K562 (cell line): ENCODE data around the gene INO80. TPM values are rescaled to one million over a fixed set of nuclear protein-coding genes. Genes with fewer than 3 reads are reported as not detected.
A peak's percentile ranks its signal among the peaks of the same experiment; 100 is the strongest.

ENCODE experiments used
- ARID1B ChIP-seq: fragments of 450-650 bp; IDR thresholded peaks from 2 replicates; pipeline ENCODE4 v1.6.1; 2016; ENCODE audit warnings: antibody characterized with exemption, mild to moderate bottlenecking, inconsistent platforms
- BCL6 ChIP-seq: fragments of 250-450 bp; sonication (Bioruptor Pico); IDR thresholded peaks from 2 replicates; pipeline ENCODE4 v1.4.0; 2020
- BCLAF1 ChIP-seq, 2 experiments: fragments of 450-650 bp in 1 of 2; IDR thresholded peaks; 2 replicates each; pipeline ENCODE4 v1.6.1; 2011 to 2017; ENCODE audit warnings: low read depth in 2 of 2, antibody characterized with exemption in 1 of 2, borderline replicate concordance in 1 of 2, low read length in 1 of 2, mild to moderate bottlenecking in 1 of 2, mixed read lengths in 1 of 2; ENCODE audit not compliant: control insufficient read depth in 1 of 2
- ELF2 ChIP-seq: fragments of 250-450 bp; sonication (Bioruptor Pico); IDR thresholded peaks from 2 replicates; pipeline ENCODE4 v1.5.0; 2021; ENCODE audit warnings: mild to moderate bottlenecking
- FUS ChIP-seq: fragments of 200-400 bp; formaldehyde crosslinking; optimal IDR thresholded peaks from 2 replicates; pipeline ENCODE3; 2017; ENCODE audit warnings: low read depth, low read length
- HDAC8 ChIP-seq: fragments of 450-650 bp; IDR thresholded peaks from 2 replicates; pipeline ENCODE4 v1.6.1; 2016; ENCODE audit warnings: mild to moderate bottlenecking, missing genetic modification characterization, moderate library complexity, missing compliant biosample characterization
- KLF6 ChIP-seq: fragments of 250-450 bp; sonication (Bioruptor Pico); IDR thresholded peaks from 2 replicates; pipeline ENCODE4 v1.4.0; 2020; ENCODE audit warnings: mild to moderate bottlenecking, moderate library complexity, borderline replicate concordance
- MAZ ChIP-seq, 2 experiments: fragments of 450-650 bp in 1 of 2; sonication (generic) in 1 of 2; formaldehyde crosslinking; IDR thresholded peaks in 1 of 2; conservative IDR thresholded peaks in 1 of 2; 2 replicates each; pipeline versions ENCODE4 v1.4.0 to v1.5.0; 2020; ENCODE audit warnings: mild to moderate bottlenecking in 1 of 2, missing genetic modification reagents in 1 of 2
- SETDB1 ChIP-seq: IDR thresholded peaks from one replicate; pipeline ENCODE4 v1.6.1; 2012; ENCODE audit warnings: low read length, control low read depth, inconsistent platforms
- SMARCA4 ChIP-seq: fragments of 450-650 bp; IDR thresholded peaks from 2 replicates; pipeline ENCODE4 v1.6.1; 2016
- ZNF134 ChIP-seq: fragments of 250-450 bp; sonication (Bioruptor Pico); conservative IDR thresholded peaks from 2 replicates; pipeline ENCODE4 v1.4.0; 2020
- ZNF175 ChIP-seq: fragments of 200-800 bp; sonication (Bioruptor generic); IDR thresholded peaks from 2 replicates; pipeline ENCODE4 v1.6.1; 2016; ENCODE audit warnings: low read depth, mild to moderate bottlenecking, missing genetic modification characterization, missing compliant biosample characterization
- ZNF232 ChIP-seq: sonication (generic); formaldehyde crosslinking; IDR thresholded peaks from 2 replicates; pipeline ENCODE4 v1.8.0; 2022; ENCODE audit warnings: mild to moderate bottlenecking, missing genetic modification reagents
- ZNF3 ChIP-seq: fragments of 250-450 bp; sonication (Bioruptor Pico); IDR thresholded peaks from 2 replicates; pipeline ENCODE4 v1.5.0; 2021; ENCODE audit warnings: mild to moderate bottlenecking, moderate library complexity
- polyA plus RNA-seq, 8 experiments: library from polyadenylated mRNA; depleted of rRNA in 4 of 8; stranded (reverse) in 5 of 8; unstranded in 3 of 8; fragments of >200 nt; fragmentation: Nextera tagmentation in 2 of 8; fragmentation: Illumina TruSeq in 1 of 8; extraction: Ambion mirVana in 2 of 8; extraction: Trizol in 1 of 8; gene quantifications; 2 replicates each; pipeline versions ENCODE4 v1.2.1 to v1.2.3, GENCODE V29; 2011 to 2014; ENCODE audit warnings: inconsistent platforms in 1 of 8, missing spikeins in 1 of 8
- total RNA-seq, 7 experiments: library from RNA; depleted of rRNA in 6 of 7; stranded (reverse); fragments of >200 nt in 6 of 7; fragmentation: Illumina TruSeq in 2 of 7; extraction: Trizol in 2 of 7; gene quantifications; 2 replicates each; pipeline versions ENCODE4 v1.2.1 to v1.2.3, GENCODE V29; 2011 to 2021; ENCODE audit warnings: low replicate concordance in 1 of 7
- TF ChIP-seq, protein P1 (sequence below): fragments of 250-450 bp; sonication (Bioruptor Pico); IDR thresholded peaks from 2 replicates; pipeline ENCODE4 v1.8.0; 2022; ENCODE audit warnings: inconsistent platforms
- TF ChIP-seq, protein P2 (sequence below): fragments of 450-650 bp; IDR thresholded peaks from 2 replicates; pipeline ENCODE4 v1.6.1; 2017; ENCODE audit warnings: antibody characterized with exemption

The INO80 gene
- total and polyA plus RNA-seq, 9 of the 15 experiments (the other 6 are each of a cell fraction or from before 2014, with no cell fraction given), result 1.1 to 25.7 (median 19.9) TPM

GRCh38 chr15:40953713-40954074 lies 162.4 kb downstream of the INO80 start (continued):
- no peak for TF ChIP-seq BCLAF1 (IDR thresholded peaks at IDR 0.05; ENCODE audit: borderline replicate concordance in 1 of 2, control insufficient read depth in 1 of 2, low read depth in 2 of 2, low read length in 1 of 2)
- TF ChIP-seq KLF6 (CRISPR knock-in tag), result no peak
- TF ChIP-seq ZNF232 (CRISPR knock-in tag), result no peak
- TF ChIP-seq, protein P1, sequence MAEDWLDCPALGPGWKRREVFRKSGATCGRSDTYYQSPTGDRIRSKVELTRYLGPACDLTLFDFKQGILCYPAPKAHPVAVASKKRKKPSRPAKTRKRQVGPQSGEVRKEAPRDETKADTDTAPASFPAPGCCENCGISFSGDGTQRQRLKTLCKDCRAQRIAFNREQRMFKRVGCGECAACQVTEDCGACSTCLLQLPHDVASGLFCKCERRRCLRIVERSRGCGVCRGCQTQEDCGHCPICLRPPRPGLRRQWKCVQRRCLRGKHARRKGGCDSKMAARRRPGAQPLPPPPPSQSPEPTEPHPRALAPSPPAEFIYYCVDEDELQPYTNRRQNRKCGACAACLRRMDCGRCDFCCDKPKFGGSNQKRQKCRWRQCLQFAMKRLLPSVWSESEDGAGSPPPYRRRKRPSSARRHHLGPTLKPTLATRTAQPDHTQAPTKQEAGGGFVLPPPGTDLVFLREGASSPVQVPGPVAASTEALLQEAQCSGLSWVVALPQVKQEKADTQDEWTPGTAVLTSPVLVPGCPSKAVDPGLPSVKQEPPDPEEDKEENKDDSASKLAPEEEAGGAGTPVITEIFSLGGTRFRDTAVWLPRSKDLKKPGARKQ (CRISPR knock-in tag), result no peak
- TF ChIP-seq ZNF134, result no peak
- no peak for TF ChIP-seq ZNF175 (CRISPR knock-in tag)
- no peak for TF ChIP-seq SMARCA4
- TF ChIP-seq SETDB1, result no peak
- TF ChIP-seq ARID1B, result 0 out of 2 replicates have a peak, but pooled peaks have one; percentile 16
- TF ChIP-seq HDAC8 (tag), result no peak
- no peak for TF ChIP-seq FUS
- no peak for TF ChIP-seq MAZ (CRISPR knock-in tag; conservative IDR thresholded peaks at IDR 0.05 in 1 of 2, IDR thresholded peaks at IDR 0.05 in 1 of 2)
- TF ChIP-seq ZNF3 (CRISPR knock-in tag), result no peak
- TF ChIP-seq, protein P2, sequence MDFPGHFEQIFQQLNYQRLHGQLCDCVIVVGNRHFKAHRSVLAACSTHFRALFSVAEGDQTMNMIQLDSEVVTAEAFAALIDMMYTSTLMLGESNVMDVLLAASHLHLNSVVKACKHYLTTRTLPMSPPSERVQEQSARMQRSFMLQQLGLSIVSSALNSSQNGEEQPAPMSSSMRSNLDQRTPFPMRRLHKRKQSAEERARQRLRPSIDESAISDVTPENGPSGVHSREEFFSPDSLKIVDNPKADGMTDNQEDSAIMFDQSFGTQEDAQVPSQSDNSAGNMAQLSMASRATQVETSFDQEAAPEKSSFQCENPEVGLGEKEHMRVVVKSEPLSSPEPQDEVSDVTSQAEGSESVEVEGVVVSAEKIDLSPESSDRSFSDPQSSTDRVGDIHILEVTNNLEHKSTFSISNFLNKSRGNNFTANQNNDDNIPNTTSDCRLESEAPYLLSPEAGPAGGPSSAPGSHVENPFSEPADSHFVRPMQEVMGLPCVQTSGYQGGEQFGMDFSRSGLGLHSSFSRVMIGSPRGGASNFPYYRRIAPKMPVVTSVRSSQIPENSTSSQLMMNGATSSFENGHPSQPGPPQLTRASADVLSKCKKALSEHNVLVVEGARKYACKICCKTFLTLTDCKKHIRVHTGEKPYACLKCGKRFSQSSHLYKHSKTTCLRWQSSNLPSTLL, result no peak
- no peak for TF ChIP-seq ELF2 (CRISPR knock-in tag)
- no peak for TF ChIP-seq BCL6 (CRISPR knock-in tag)
- TF ChIP-seq, all 486 proteins: peak for 4
